Measurements from ENCODE around the gene ITGA11. TPM values are rescaled to one million over a fixed set of nuclear protein-coding genes. Genes with fewer than 3 reads are reported as not detected.

The ITGA11 gene
- polyA plus RNA-seq, 1 of the 3 experiments (the other 2 are of a cell fraction): 0.49 TPM

GRCh38 chr15:68281008-68281407 is 151.0 kb downstream of the ITGA11 start (continued):
- TF ChIP-seq, protein P1, sequence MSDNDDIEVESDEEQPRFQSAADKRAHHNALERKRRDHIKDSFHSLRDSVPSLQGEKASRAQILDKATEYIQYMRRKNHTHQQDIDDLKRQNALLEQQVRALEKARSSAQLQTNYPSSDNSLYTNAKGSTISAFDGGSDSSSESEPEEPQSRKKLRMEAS (IDR thresholded peaks at IDR 0.05; ENCODE audit: low read depth): no peak
- TF ChIP-seq ZBTB33 (IDR thresholded peaks at IDR 0.05; ENCODE audit: borderline replicate concordance, low read depth) (no peak), USF1 (IDR thresholded peaks at IDR 0.05; ENCODE audit: borderline replicate concordance, low read depth) (no peak)

- Histone ChIP-seq H3K4me2 (peak overlapping the region; percentile 82), H3K27ac (ENCODE audit: low read depth in 2 of 2, low read length in 1 of 2) (peak overlapping the region; percentile 11 to 97), H3K4me3 (ENCODE audit: low read depth in 2 of 2, low read length in 1 of 2) (peak overlapping the region; percentile 86 to 98), H3K36me3 (replicated peaks in 1 of 2; ENCODE audit: control insufficient read depth in 1 of 2, insufficient read depth in 2 of 2, low read length in 1 of 2) (peaks cover 7 to 21% of the 10 kb centered on the region in 2 experiments), H3K9me2 (no peaks in the 10 kb centered on the region), H3K4me1 (ENCODE audit: control insufficient read depth in 1 of 2, insufficient read depth in 2 of 2, low read depth in 1 of 2, low read length in 1 of 2) (peaks cover 9 to 36% of the 10 kb centered on the region in 2 experiments; a peak in 3 of 4 replicates), H4K20me1 (ENCODE audit: insufficient read depth) (peaks cover 64% of the 10 kb centered on the region), H2AFZ (ENCODE audit: low read depth) (no peak overlapping the region), H3K9me3 (no peaks in the 10 kb centered on the region), H3F3A (replicated peaks; ENCODE audit: insufficient read depth) (peaks cover 7% of the 10 kb centered on the region), H3K27me3 (ENCODE audit: insufficient read depth) (no peaks in the 10 kb centered on the region), H3K9ac (peak overlapping the region; percentile 98), H3K79me2 (ENCODE audit: insufficient read depth) (peaks cover 92% of the 10 kb centered on the region)
- ChIA-PET POLR2A (interaction anchor here (0.7 kb wide), 1 partner anchor 1978 kb away, joined by 3 read pairs; no protein-coding TSS in a partner anchor), CTCF (interaction anchor here (0.8 to 2.1 kb wide), 6 partner anchors 12 to 104 kb away, joined by 3 to 14 read pairs (median 4); no protein-coding TSS in a partner anchor)
- TF ChIP-seq TCF12 (IDR thresholded peaks at IDR 0.05): no peak
- TF ChIP-seq, protein P2, sequence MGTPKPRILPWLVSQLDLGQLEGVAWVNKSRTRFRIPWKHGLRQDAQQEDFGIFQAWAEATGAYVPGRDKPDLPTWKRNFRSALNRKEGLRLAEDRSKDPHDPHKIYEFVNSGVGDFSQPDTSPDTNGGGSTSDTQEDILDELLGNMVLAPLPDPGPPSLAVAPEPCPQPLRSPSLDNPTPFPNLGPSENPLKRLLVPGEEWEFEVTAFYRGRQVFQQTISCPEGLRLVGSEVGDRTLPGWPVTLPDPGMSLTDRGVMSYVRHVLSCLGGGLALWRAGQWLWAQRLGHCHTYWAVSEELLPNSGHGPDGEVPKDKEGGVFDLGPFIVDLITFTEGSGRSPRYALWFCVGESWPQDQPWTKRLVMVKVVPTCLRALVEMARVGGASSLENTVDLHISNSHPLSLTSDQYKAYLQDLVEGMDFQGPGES (IDR thresholded peaks at IDR 0.05; ENCODE audit: low read depth, low read length): no peak
- no peak for TF ChIP-seq JUND (IDR thresholded peaks at IDR 0.05)
- no peak for TF ChIP-seq USF1 (IDR thresholded peaks at IDR 0.05; ENCODE audit: borderline replicate concordance, low read depth)
- no peak for TF ChIP-seq RXRA (IDR thresholded peaks at IDR 0.05; ENCODE audit: borderline replicate concordance, low read depth)
- TF ChIP-seq SIN3A (IDR thresholded peaks at IDR 0.05; ENCODE audit: borderline replicate concordance, low read depth, low read length): no peak
- TF ChIP-seq ZBTB33 (IDR thresholded peaks at IDR 0.05; ENCODE audit: borderline replicate concordance, low read depth): no peak
- TF ChIP-seq GATA2 (CRISPR knock-in tag; IDR thresholded peaks at IDR 0.05): no peak
- 25% methylated on average over 11 of the region's 11 CpGs for WGBS (ENCODE audit: low lambda C conversion rate)
- no peak for DNase-seq
Observed at GRCh38 chr15:68279779-68280753, 151.9 kb downstream of the ITGA11 start.

Measured in SK-N-SH (cell line).